Measurements from ENCODE around the gene FAM24A. TPM values are rescaled to one million over a fixed set of nuclear protein-coding genes. Genes with fewer than 3 reads are reported as not detected.

Gene FAM24A
- total RNA-seq, 1 donor from 2014 or later, result not detected

GRCh38 chr10:122953902-122954730 is 43.7 kb downstream of the FAM24A start, which contains the start of gene C10orf88:
Gene C10orf88 (minus strand): TSS chr10:122954227. CDS start chr10:122954178, 49 bp downstream.
- Histone ChIP-seq H3K27me3 (ENCODE audit: control insufficient read depth, insufficient read depth, low read length) (no peaks in the 10 kb centered on the region), H3K36me3 (ENCODE audit: control insufficient read depth, insufficient read depth, low read length) (no peaks in the 10 kb centered on the region), H3K4me3 (ENCODE audit: low read depth, low read length) (peak within 1 kb of the TSS; percentile 55)
- DNase-seq (ENCODE audit: low read depth), result peak; percentile 97
- no peak for TF ChIP-seq CTCF (IDR thresholded peaks at IDR 0.05; ENCODE audit: insufficient read depth, low read length, poor library complexity, severe bottlenecking)

DNA sequence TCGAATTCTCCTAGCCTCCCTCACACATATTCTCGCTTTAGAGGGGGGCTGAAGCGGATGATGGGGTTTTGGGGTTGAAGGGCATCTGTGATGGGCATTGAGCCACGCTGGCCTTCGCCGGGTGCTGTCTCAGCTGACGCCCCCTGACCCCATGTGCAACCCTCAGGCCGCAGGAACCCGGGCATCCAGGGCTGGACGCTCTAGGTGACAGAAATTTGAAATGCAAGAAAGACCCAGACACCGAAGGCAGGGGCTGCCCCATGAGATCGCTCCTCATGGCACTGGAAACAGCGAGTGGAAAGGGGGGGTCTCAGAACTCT is 44.3 kb downstream of the FAM24A start:
- DNase-seq (ENCODE audit: low read depth), result no peak
- Histone ChIP-seq H3K36me3 (ENCODE audit: control insufficient read depth, insufficient read depth, low read length) (no peaks in the 10 kb centered on the region), H3K27me3 (ENCODE audit: control insufficient read depth, insufficient read depth, low read length) (no peaks in the 10 kb centered on the region), H3K4me3 (ENCODE audit: low read depth, low read length) (peak overlapping the region; percentile 43)
- TF ChIP-seq CTCF (IDR thresholded peaks at IDR 0.05; ENCODE audit: insufficient read depth, low read length, poor library complexity, severe bottlenecking), result no peak

GRCh38 chr10:122955892-122956291 is 45.5 kb downstream of the FAM24A start:
- no peak for TF ChIP-seq CTCF (IDR thresholded peaks at IDR 0.05; ENCODE audit: insufficient read depth, low read length, poor library complexity, severe bottlenecking)
- Histone ChIP-seq H3K36me3 (ENCODE audit: control insufficient read depth, insufficient read depth, low read length) (no peaks in the 10 kb centered on the region), H3K27me3 (ENCODE audit: control insufficient read depth, insufficient read depth, low read length) (no peaks in the 10 kb centered on the region), H3K4me3 (ENCODE audit: low read depth, low read length) (no peak overlapping the region)
- no peak for DNase-seq (ENCODE audit: low read depth)

- DNase-seq (ENCODE audit: low read depth), result no peak
- no peak for TF ChIP-seq CTCF (IDR thresholded peaks at IDR 0.05; ENCODE audit: insufficient read depth, low read length, poor library complexity, severe bottlenecking)
- H3K4me3 ChIP-seq (ENCODE audit: low read depth, low read length), result no peak overlapping the region
- H3K27me3 ChIP-seq (ENCODE audit: control insufficient read depth, insufficient read depth, low read length), result no peaks in the 10 kb centered on the region
- no peaks in the 10 kb centered on the region for H3K36me3 ChIP-seq (ENCODE audit: control insufficient read depth, insufficient read depth, low read length)
Measured at GRCh38 chr10:122957474-122957873, 47.1 kb downstream of the FAM24A start.

DNA sequence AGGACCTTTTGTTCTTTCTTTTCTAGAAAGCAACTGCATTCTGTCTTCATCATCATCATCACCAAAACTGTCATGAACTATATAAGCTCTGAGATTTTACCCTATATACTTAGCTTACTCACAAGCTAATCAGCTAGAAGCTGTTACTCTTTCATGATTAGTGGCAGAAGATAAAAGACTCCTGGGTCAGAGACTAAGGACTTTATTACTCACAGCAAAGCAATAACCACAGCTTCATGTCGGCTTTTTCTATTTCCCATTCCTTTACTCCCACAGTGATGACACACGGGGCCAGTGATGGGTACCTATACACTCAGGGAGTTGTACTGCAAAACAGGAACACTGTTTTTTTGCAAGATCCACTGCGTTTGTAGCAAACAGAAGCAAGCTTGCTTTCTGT is 52.0 kb downstream of the FAM24A start:
- Histone ChIP-seq H3K36me3 (ENCODE audit: control insufficient read depth, insufficient read depth, low read length) (no peaks in the 10 kb centered on the region), H3K4me3 (ENCODE audit: low read depth, low read length) (no peak overlapping the region), H3K27me3 (ENCODE audit: control insufficient read depth, insufficient read depth, low read length) (no peaks in the 10 kb centered on the region)
- TF ChIP-seq CTCF (IDR thresholded peaks at IDR 0.05; ENCODE audit: insufficient read depth, low read length, poor library complexity, severe bottlenecking), result no peak
- no peak for DNase-seq (ENCODE audit: low read depth)

Other genes starting within 250 kb of the FAM24A start
- not detected in 2 replicates for gene C10orf120, start 210.8 kb upstream of the FAM24A start, total RNA-seq
- gene CUZD1, start 64.8 kb upstream of the FAM24A start, total RNA-seq, result 1.2 and 1.4 TPM in 2 replicates
- 14.6 and 18.2 TPM in 2 replicates for gene FAM24B, start 31.0 kb upstream of the FAM24A start, total RNA-seq
- gene C10orf88, start 43.6 kb downstream of the FAM24A start, total RNA-seq, result 8.4 and 10.6 TPM in 2 replicates
- gene PSTK, start 69.8 kb downstream of the FAM24A start, total RNA-seq, result 6.0 and 11.4 TPM in 2 replicates
- 3.0 and 5.3 TPM in 2 replicates for gene IKZF5, start 98.2 kb downstream of the FAM24A start, total RNA-seq
- 5.1 and 5.6 TPM in 2 replicates for gene ACADSB, start 98.4 kb downstream of the FAM24A start, total RNA-seq
- gene HMX3, start 225.4 kb downstream of the FAM24A start, total RNA-seq, result 0.08 TPM in 1 of 2 replicates, not detected in the other
- gene HMX2, start 237.5 kb downstream of the FAM24A start, total RNA-seq, result 0.34 TPM in 1 of 2 replicates, not detected in the other
- 132 and 153 TPM in 2 replicates for gene BUB3, start 243.8 kb downstream of the FAM24A start, total RNA-seq

Data from kidney epithelial cell (primary cell).